HuH-7.5 (cell line): ENCODE results near the gene CFAP65.

Experiments used
- DNase-seq: peaks from one replicate; pipeline ENCODE4 v3.0.0; 2011; ENCODE audit warnings: low spot score

CFAP65 gene

GRCh38 chr2:219059725-219060682, 18.7 kb upstream of the CFAP65 start:
- peak; percentile 43 for DNase-seq

- no peak for DNase-seq
Observed at GRCh38 chr2:219059375-219059724, 18.0 kb upstream of the CFAP65 start.

- peak; percentile 96 for DNase-seq
Observed at GRCh38 chr2:219058541-219059374, 17.4 kb upstream of the CFAP65 start.

- peak; percentile 80 for DNase-seq
Observed at GRCh38 chr2:219057709-219058540, 16.6 kb upstream of the CFAP65 start.

- no peak for DNase-seq
Observed at GRCh38 chr2:219056896-219057708, 15.8 kb upstream of the CFAP65 start.

- DNase-seq: no peak
Observed at GRCh38 chr2:219056176-219056895, 15.0 kb upstream of the CFAP65 start.

- DNase-seq: no peak
Observed at GRCh38 chr2:219054956-219055903, 13.9 kb upstream of the CFAP65 start.

GRCh38 chr2:219049282-219049681, 8.0 kb upstream of the CFAP65 start:
- no peak for DNase-seq

- peak; percentile 43 for DNase-seq
Observed at GRCh38 chr2:219045937-219046550, 4.7 kb upstream of the CFAP65 start.

GRCh38 chr2:219042750-219043149, 1.4 kb upstream of the CFAP65 start:
- peak; percentile 46 for DNase-seq

GRCh38 chr2:219042157-219042556, 841 bp upstream of the CFAP65 start:
- DNase-seq: no peak

GRCh38 chr2:219038600-219038999, 2.7 kb downstream of the CFAP65 start:
- DNase-seq: no peak

GRCh38 chr2:219037783-219038499, 3.4 kb downstream of the CFAP65 start:
- DNase-seq: no peak

- DNase-seq: no peak
Observed at GRCh38 chr2:219035942-219036341, 5.4 kb downstream of the CFAP65 start.

- DNase-seq: no peak
Observed at GRCh38 chr2:219034823-219035222, 6.5 kb downstream of the CFAP65 start.

- no peak for DNase-seq
Observed at GRCh38 chr2:219032051-219032745, 9.1 kb downstream of the CFAP65 start.

- no peak for DNase-seq
Observed at GRCh38 chr2:219031005-219031738, 10.1 kb downstream of the CFAP65 start.
